Measurements from ENCODE around the gene PPBP. TPM values are rescaled to one million over a fixed set of nuclear protein-coding genes. Genes with fewer than 3 reads are reported as not detected.

PPBP gene, protein sequence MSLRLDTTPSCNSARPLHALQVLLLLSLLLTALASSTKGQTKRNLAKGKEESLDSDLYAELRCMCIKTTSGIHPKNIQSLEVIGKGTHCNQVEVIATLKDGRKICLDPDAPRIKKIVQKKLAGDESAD
- total RNA-seq (2022) = not detected in 2 replicates
- not detected for Bru-seq, nascent RNA
- not detected for BruChase-seq, experiment 1, labeled RNA remaining after a 2-hour chase
- not detected for BruChase-seq, experiment 2, labeled RNA remaining after a 6-hour chase
- long read RNA-seq = 0 reads

DNA sequence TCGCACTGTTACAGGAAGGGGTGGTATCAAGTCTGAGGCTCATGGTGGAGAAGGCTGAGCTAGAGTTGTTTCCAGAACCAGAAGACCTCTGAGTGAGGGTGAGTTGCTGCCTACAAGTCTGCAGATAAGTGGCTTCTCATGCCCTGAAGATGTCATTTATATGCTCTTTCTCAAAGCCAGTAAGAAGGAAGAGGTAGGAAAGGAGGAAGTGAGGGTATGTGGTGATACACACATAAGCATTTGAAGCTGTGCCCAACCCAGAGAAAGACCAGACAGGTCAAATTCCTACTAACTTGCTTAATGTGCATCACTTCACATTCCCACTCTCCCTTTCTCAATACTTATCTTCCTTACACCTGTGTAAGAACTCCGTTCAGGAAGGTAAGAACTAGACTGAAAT lies at the start of gene PPBP:
TSS of gene PPBP (minus strand) at position 130 of the 400 bp plus-strand sequence. CDS start at position 43, 87 bp downstream.
- intact Hi-C loops (cut with micrococcal nuclease; ENCODE audit: unreplicated experiment) = no loop called here
- Histone ChIP-seq H3K4me3 (ENCODE audit: low read depth, low read length) (no peak within 1 kb of the TSS), H3K27me3 (replicated peaks; ENCODE audit: control insufficient read depth, insufficient read depth, low read length) (no peaks in the 10 kb centered on the region), H3K4me1 (no peaks in the 10 kb centered on the region), H3K9me3 (no peaks in the 10 kb centered on the region), H3K36me3 (ENCODE audit: control insufficient read depth, insufficient read depth, low read length) (no peaks in the 10 kb centered on the region)
- TF ChIP-seq, protein P1, sequence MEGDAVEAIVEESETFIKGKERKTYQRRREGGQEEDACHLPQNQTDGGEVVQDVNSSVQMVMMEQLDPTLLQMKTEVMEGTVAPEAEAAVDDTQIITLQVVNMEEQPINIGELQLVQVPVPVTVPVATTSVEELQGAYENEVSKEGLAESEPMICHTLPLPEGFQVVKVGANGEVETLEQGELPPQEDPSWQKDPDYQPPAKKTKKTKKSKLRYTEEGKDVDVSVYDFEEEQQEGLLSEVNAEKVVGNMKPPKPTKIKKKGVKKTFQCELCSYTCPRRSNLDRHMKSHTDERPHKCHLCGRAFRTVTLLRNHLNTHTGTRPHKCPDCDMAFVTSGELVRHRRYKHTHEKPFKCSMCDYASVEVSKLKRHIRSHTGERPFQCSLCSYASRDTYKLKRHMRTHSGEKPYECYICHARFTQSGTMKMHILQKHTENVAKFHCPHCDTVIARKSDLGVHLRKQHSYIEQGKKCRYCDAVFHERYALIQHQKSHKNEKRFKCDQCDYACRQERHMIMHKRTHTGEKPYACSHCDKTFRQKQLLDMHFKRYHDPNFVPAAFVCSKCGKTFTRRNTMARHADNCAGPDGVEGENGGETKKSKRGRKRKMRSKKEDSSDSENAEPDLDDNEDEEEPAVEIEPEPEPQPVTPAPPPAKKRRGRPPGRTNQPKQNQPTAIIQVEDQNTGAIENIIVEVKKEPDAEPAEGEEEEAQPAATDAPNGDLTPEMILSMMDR (IDR thresholded peaks at IDR 0.05; ENCODE audit: insufficient read depth in 1 of 2, low read depth in 1 of 2, low read length in 1 of 2, severe bottlenecking in 1 of 2, unreplicated experiment in 1 of 2) = no peak
- H3K36me3 Mint-ChIP-seq (ENCODE audit: insufficient read depth, unreplicated experiment) = no peaks in the 10 kb centered on the region
- ChIA-PET POLR2A (no interaction called here), CTCF (no interaction called here)
- H3K27me3 Mint-ChIP-seq (ENCODE audit: insufficient read depth, unreplicated experiment) = no peaks in the 10 kb centered on the region
- no peak within 1 kb of the TSS for H3K27ac Mint-ChIP-seq (ENCODE audit: unreplicated experiment)
- H3K4me3 Mint-ChIP-seq (ENCODE audit: unreplicated experiment) = no peak within 1 kb of the TSS
- DNase-seq = no peak
- no TSS peak for BruUV-seq (replicated peaks)
- H3K9me3 Mint-ChIP-seq (ENCODE audit: unreplicated experiment) = no peaks in the 10 kb centered on the region
- peaks cover 4% of the 10 kb centered on the region for H3K4me1 Mint-ChIP-seq (ENCODE audit: low read depth, unreplicated experiment)

DNA sequence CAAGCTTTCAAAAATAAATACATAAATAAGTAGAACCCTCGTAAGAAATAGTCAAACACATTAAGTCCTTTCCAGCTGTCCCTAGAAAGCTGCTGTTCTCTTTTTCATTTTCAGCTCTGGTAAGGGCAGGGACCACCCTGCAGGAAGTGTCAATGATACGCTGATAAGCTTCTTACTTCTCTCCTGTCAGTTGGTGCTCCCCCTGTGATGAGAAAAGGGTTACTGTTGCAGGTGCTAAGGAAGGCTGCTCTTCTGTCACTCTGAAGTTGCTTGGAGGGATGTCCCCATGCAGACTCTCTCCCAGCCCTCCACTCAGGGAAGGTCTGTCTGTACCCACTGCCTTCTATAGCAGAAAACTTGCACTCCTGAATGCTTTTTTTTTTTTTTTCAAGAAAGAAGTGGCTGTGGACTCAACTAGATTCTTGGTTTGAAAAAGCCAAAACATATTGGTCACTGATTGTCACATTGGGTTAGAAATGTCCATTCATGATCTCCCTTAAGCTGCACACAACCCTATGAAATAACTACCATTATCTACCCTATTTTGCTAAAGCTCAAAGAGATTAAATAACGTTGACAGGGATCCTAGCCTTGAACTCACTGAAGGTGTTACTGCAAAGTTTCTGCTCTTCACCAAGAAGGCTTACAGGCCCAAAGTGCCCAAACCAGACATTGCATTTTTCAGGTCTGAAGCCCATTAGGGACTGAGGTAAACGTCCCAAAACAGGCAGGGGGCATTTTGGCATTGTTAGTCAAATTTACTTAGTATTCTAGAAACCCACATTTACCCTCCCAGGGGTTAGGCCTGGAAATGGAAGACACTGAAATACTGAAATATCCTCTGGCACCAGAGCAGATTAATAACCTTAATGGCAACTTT lies 49.3 kb upstream of the PPBP start:
- intact Hi-C loops (cut with micrococcal nuclease; ENCODE audit: unreplicated experiment) = loop anchor here (5.0 kb wide), 1 partner anchor 375 kb away; no protein-coding TSS in a partner anchor
- Histone ChIP-seq H3K27me3 (replicated peaks; ENCODE audit: control insufficient read depth, insufficient read depth, low read length) (no peaks in the 10 kb centered on the region), H3K36me3 (ENCODE audit: control insufficient read depth, insufficient read depth, low read length) (no peaks in the 10 kb centered on the region), H3K4me1 (no peaks in the 10 kb centered on the region; the same call in 1 of the 2 replicates), H3K9me3 (no peaks in the 10 kb centered on the region), H3K4me3 (ENCODE audit: low read depth, low read length) (peak overlapping the region; percentile 53)
- Mint-ChIP-seq H3K27me3 (ENCODE audit: insufficient read depth, unreplicated experiment) (no peaks in the 10 kb centered on the region), H3K36me3 (ENCODE audit: insufficient read depth, unreplicated experiment) (peaks cover 6% of the 10 kb centered on the region), H3K4me3 (ENCODE audit: unreplicated experiment) (peak overlapping the region; percentile 78), H3K27ac (ENCODE audit: unreplicated experiment) (no peak overlapping the region), H3K4me1 (ENCODE audit: low read depth, unreplicated experiment) (peaks cover 15% of the 10 kb centered on the region), H3K9me3 (ENCODE audit: unreplicated experiment) (no peaks in the 10 kb centered on the region)
- DNase-seq = no peak
- ChIA-PET POLR2A (no interaction called here), CTCF (interaction anchor here (0.7 to 1.9 kb wide), 3 partner anchors 62 to 173 kb away, joined by 3 to 8 read pairs (median 5); partner anchors contain the start of gene CXCL2)
- BruUV-seq (replicated peaks) = no TSS peak
- TF ChIP-seq, protein P1 (IDR thresholded peaks at IDR 0.05; ENCODE audit: insufficient read depth in 1 of 2, low read depth in 1 of 2, low read length in 1 of 2, severe bottlenecking in 1 of 2, unreplicated experiment in 1 of 2) = no peak

DNA sequence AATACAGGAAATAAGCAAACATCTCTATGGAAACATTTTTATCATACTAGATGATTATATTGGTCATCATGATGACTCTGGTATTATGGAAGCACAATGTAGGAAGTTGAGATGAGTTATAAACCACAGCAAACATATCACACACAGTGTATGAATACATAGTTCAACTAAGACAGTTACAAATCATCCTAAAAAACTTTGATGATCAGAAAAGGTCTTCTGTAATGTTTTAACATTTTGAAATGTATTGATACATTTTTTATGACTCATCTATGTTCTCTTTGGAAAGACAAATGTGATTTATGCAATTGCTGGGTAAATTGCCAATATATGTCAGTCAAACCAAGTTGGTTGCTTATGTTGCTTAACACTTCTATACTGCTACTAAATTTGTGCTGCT lies 45.7 kb upstream of the PPBP start:
- CTCF ChIA-PET = no interaction called here

More for the DNA sequence above, 45.7 kb upstream of the PPBP start:
- Mint-ChIP-seq H3K27ac (ENCODE audit: unreplicated experiment) (no peak overlapping the region), H3K4me1 (ENCODE audit: low read depth, unreplicated experiment) (no peaks in the 10 kb centered on the region), H3K4me3 (ENCODE audit: unreplicated experiment) (no peak overlapping the region), H3K9me3 (ENCODE audit: unreplicated experiment) (no peaks in the 10 kb centered on the region), H3K27me3 (ENCODE audit: insufficient read depth, unreplicated experiment) (no peaks in the 10 kb centered on the region), H3K36me3 (ENCODE audit: insufficient read depth, unreplicated experiment) (peaks cover 6% of the 10 kb centered on the region)
- DNase-seq = no peak
- no TSS peak for BruUV-seq (replicated peaks)
- POLR2A ChIA-PET = no interaction called here
- H3K4me1 ChIP-seq = no peaks in the 10 kb centered on the region
- H3K27me3 ChIP-seq (replicated peaks; ENCODE audit: control insufficient read depth, insufficient read depth, low read length) = no peaks in the 10 kb centered on the region
- intact Hi-C loops (cut with micrococcal nuclease; ENCODE audit: unreplicated experiment) = no loop called here
- H3K36me3 ChIP-seq (ENCODE audit: control insufficient read depth, insufficient read depth, low read length) = no peaks in the 10 kb centered on the region
- TF ChIP-seq, protein P1 (IDR thresholded peaks at IDR 0.05; ENCODE audit: insufficient read depth in 1 of 2, low read depth in 1 of 2, low read length in 1 of 2, severe bottlenecking in 1 of 2, unreplicated experiment in 1 of 2) = no peak
- H3K9me3 ChIP-seq = no peaks in the 10 kb centered on the region
- no peak overlapping the region for H3K4me3 ChIP-seq (ENCODE audit: low read depth, low read length)
